Measurements from ENCODE around the gene PNCK.
"Not testable (repeated sequence)": the region's sequence is repeated elsewhere in the genome, so short reads cannot be mapped to it uniquely, and the experiment has no call there.

The PNCK gene

GRCh38 chrX:153689654-153690465 is 16.2 kb upstream of the PNCK start:
- H3K9me3 ChIP-seq (ENCODE audit: control insufficient read depth, low read depth, low read length) = no peaks in the 10 kb centered on the region
- H3K4me1 ChIP-seq (ENCODE audit: control insufficient read depth, low read depth, low read length) = no peaks in the 10 kb centered on the region
- no peaks in the 10 kb centered on the region for H3K27me3 ChIP-seq (ENCODE audit: control insufficient read depth, insufficient read depth, low read length)
- no peaks in the 10 kb centered on the region for H3K36me3 ChIP-seq (ENCODE audit: control insufficient read depth, low read depth, low read length)
- H3K27ac ChIP-seq (ENCODE audit: low read length) = no peak overlapping the region
- H3K9ac ChIP-seq (ENCODE audit: low read length) = no peak overlapping the region
- H3K4me3 ChIP-seq (ENCODE audit: low read length) = peak overlapping the region; percentile 37

GRCh38 chrX:153688911-153689590 is 15.4 kb upstream of the PNCK start:
- no peaks in the 10 kb centered on the region for H3K4me1 ChIP-seq (ENCODE audit: control insufficient read depth, low read depth, low read length)
- H3K36me3 ChIP-seq (ENCODE audit: control insufficient read depth, low read depth, low read length) = no peaks in the 10 kb centered on the region
- H3K27ac ChIP-seq (ENCODE audit: low read length) = no peak overlapping the region
- H3K9ac ChIP-seq (ENCODE audit: low read length) = no peak overlapping the region
- H3K4me3 ChIP-seq (ENCODE audit: low read length) = peak overlapping the region; percentile 37
- H3K9me3 ChIP-seq (ENCODE audit: control insufficient read depth, low read depth, low read length) = no peaks in the 10 kb centered on the region
- H3K27me3 ChIP-seq (ENCODE audit: control insufficient read depth, insufficient read depth, low read length) = no peaks in the 10 kb centered on the region

DNA sequence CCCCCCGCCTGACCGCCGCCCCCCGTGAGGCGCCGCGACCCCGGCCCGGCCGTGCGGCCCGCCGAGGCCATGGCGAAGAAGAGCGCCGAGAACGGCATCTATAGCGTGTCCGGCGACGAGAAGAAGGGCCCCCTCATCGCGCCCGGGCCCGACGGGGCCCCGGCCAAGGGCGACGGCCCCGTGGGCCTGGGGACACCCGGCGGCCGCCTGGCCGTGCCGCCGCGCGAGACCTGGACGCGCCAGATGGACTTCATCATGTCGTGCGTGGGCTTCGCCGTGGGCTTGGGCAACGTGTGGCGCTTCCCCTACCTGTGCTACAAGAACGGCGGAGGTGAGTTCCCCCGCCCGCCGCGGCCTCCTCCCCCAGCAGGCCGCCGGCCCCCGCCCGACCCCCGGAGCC is 14.9 kb upstream of the PNCK start:
- no peaks in the 10 kb centered on the region for H3K36me3 ChIP-seq (ENCODE audit: control insufficient read depth, low read depth, low read length)
- no peak overlapping the region for H3K27ac ChIP-seq (ENCODE audit: low read length)
- no peaks in the 10 kb centered on the region for H3K4me1 ChIP-seq (ENCODE audit: control insufficient read depth, low read depth, low read length)
- H3K9ac ChIP-seq (ENCODE audit: low read length) = no peak overlapping the region
- no peaks in the 10 kb centered on the region for H3K27me3 ChIP-seq (ENCODE audit: control insufficient read depth, insufficient read depth, low read length)
- no peaks in the 10 kb centered on the region for H3K9me3 ChIP-seq (ENCODE audit: control insufficient read depth, low read depth, low read length)
- no peak overlapping the region for H3K4me3 ChIP-seq (ENCODE audit: low read length)

DNA sequence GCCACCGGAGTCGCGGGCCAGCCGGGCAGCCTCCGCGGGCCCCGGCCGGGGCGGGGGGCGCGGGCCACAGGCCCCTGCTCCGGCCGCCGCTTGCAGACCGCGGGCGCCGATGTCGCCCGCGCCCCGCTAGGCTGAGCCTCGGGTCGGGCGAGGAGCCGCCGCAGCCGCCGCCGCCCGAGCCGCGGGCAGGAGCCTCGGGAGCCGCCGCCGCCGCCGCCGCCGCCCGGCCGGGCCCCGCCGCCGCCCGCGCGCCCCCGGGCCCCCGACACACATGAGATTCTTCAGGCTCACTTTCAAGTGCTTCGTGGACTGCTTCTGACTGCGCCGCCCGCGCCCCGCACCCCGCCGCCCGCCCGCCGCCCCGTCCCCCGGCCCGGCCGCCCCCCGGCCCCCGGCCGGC is 14.5 kb upstream of the PNCK start:
- no peaks in the 10 kb centered on the region for H3K27me3 ChIP-seq (ENCODE audit: control insufficient read depth, insufficient read depth, low read length)
- H3K27ac ChIP-seq (ENCODE audit: low read length) = no peak overlapping the region
- no peak overlapping the region for H3K9ac ChIP-seq (ENCODE audit: low read length)
- H3K36me3 ChIP-seq (ENCODE audit: control insufficient read depth, low read depth, low read length) = no peaks in the 10 kb centered on the region
- no peaks in the 10 kb centered on the region for H3K9me3 ChIP-seq (ENCODE audit: control insufficient read depth, low read depth, low read length)
- no peaks in the 10 kb centered on the region for H3K4me1 ChIP-seq (ENCODE audit: control insufficient read depth, low read depth, low read length)
- no peak overlapping the region for H3K4me3 ChIP-seq (ENCODE audit: low read length)

- H3K27me3 ChIP-seq (ENCODE audit: control insufficient read depth, insufficient read depth, low read length) = no peaks in the 10 kb centered on the region
- H3K27ac ChIP-seq (ENCODE audit: low read length) = no peak within 1 kb of the TSS
- no peak within 1 kb of the TSS for H3K4me3 ChIP-seq (ENCODE audit: low read length)
- no peaks in the 10 kb centered on the region for H3K36me3 ChIP-seq (ENCODE audit: control insufficient read depth, low read depth, low read length)
- no peaks in the 10 kb centered on the region for H3K9me3 ChIP-seq (ENCODE audit: control insufficient read depth, low read depth, low read length)
- no peak within 1 kb of the TSS for H3K9ac ChIP-seq (ENCODE audit: low read length)
- no peaks in the 10 kb centered on the region for H3K4me1 ChIP-seq (ENCODE audit: control insufficient read depth, low read depth, low read length)
Observed at GRCh38 chrX:153687121-153688039, 13.8 kb upstream of the PNCK start, which contains the start of gene SLC6A8. TSS of gene SLC6A8 (plus strand) at chrX:153687926. CDS start at chrX:153688575, 649 bp downstream.

DNA sequence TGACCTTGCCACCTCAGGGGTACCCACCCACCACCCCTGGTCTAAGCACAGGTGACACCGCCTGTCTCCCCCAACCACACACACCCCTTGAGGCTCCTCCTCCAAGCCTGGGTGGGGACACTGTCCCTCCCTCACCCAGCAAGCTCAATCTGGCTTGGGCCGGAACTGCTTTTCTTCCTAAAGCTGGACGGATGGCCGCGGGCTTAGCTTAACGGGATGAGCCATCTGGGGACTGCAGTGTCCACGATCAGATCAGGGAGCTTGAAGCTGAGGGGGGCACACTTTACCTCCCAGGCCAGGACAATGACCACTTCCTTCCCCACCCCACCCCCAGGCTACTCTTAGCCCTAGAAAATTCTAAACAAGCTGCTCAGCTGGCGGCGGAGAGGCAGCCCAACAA is 13.1 kb upstream of the PNCK start:
- Histone ChIP-seq H3K9me3 (ENCODE audit: control insufficient read depth, low read depth, low read length) (no peaks in the 10 kb centered on the region), H3K27me3 (ENCODE audit: control insufficient read depth, insufficient read depth, low read length) (no peaks in the 10 kb centered on the region), H3K4me1 (ENCODE audit: control insufficient read depth, low read depth, low read length) (no peaks in the 10 kb centered on the region), H3K9ac (ENCODE audit: low read length) (no peak overlapping the region), H3K36me3 (ENCODE audit: control insufficient read depth, low read depth, low read length) (no peaks in the 10 kb centered on the region), H3K4me3 (ENCODE audit: low read length) (no peak overlapping the region), H3K27ac (ENCODE audit: low read length) (no peak overlapping the region)

DNA sequence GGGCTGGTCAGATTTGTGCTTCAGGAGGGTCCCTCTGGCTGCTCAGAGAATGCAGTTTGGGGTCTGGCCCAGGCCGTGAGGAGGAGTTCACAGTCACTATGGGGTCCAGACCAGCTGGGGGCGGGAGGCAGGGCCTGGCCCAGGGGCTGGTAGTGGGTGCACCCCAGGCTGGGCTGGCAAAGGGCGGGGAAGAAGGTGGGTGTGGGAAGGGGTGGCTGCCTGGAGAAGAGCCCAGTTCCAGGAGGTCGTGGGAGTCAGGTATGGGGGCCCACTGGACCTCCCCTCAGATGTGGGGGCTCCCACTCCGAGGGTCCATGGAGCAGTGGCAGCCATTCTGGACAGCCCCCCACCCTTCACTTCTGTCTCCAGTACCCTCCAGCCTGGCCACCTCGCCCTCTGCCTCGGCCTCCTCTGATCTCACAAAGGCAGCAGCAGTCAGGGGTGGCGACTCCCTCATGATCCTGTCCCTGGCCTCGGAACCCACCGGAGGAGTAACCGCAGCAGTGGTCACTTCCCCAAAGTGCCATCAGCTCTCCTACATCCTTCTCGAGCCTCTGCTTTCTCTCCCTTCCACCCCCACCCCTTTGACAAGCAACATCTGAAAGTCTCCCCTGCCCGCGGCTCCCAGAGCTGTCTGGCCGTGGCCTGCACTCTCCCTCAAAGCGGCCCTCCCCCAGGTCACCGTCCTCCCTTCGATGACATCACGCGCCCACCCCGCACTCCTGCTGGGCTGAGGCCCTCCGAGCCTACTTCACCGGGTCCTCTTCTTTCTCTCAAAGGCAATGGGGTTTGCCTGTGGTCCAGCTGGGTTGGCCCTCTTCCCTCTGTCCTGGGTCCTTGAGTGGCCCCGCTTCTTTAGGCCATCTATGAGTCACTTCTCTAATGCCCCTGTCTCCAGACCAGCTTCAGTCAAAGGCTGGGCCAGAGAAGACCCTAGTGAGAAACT is 12.4 kb upstream of the PNCK start:
- Histone ChIP-seq H3K9ac (ENCODE audit: low read length) (no peak overlapping the region), H3K27ac (ENCODE audit: low read length) (no peak overlapping the region), H3K4me1 (ENCODE audit: control insufficient read depth, low read depth, low read length) (no peaks in the 10 kb centered on the region), H3K27me3 (ENCODE audit: control insufficient read depth, insufficient read depth, low read length) (no peaks in the 10 kb centered on the region), H3K36me3 (ENCODE audit: control insufficient read depth, low read depth, low read length) (no peaks in the 10 kb centered on the region), H3K9me3 (ENCODE audit: control insufficient read depth, low read depth, low read length) (no peaks in the 10 kb centered on the region), H3K4me3 (ENCODE audit: low read length) (no peak overlapping the region)

GRCh38 chrX:153685156-153685536 is 11.5 kb upstream of the PNCK start:
- Histone ChIP-seq H3K9me3 (ENCODE audit: control insufficient read depth, low read depth, low read length) (peaks cover 2% of the 10 kb centered on the region), H3K27ac (ENCODE audit: low read length) (no peak overlapping the region), H3K4me1 (ENCODE audit: control insufficient read depth, low read depth, low read length) (no peaks in the 10 kb centered on the region), H3K4me3 (ENCODE audit: low read length) (no peak overlapping the region), H3K9ac (ENCODE audit: low read length) (peak overlapping the region; percentile 17), H3K36me3 (ENCODE audit: control insufficient read depth, low read depth, low read length) (no peaks in the 10 kb centered on the region), H3K27me3 (ENCODE audit: control insufficient read depth, insufficient read depth, low read length) (no peaks in the 10 kb centered on the region)

DNA sequence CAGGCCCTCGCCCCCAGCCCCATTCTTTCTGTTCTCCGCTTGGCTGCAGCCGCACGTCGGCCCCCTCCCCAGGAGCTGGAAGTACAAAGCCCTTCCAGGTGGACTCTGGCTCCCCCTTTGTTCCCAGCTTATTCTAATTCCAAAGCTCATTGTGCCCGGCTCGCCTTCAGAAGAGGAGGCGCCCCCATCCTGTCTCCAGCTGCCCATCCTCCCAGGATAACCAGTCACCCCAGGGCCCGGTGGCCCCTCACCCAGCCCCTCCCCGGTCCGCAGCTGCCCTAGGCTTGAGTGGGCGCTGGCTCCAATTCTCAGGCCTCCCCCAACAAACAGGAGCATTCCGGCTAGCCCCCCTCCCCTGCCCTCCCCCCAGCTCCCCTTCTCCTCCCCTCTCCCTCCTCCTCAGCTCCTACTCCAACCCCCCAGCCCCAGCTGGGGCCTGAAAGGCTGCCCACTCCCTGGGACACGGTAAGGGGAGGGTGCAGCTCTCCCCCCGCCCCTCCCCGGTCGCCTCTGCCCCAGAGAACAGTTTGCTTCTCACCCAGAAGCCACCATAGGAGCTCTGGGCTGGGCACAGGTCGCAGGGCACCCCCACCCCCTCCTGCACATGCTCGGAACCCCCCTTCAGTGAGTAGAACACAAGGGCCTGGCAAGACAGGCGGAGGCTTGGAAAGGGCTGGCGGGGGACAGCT is 11.0 kb upstream of the PNCK start:
- no peak overlapping the region for H3K4me3 ChIP-seq (ENCODE audit: low read length)

DNA sequence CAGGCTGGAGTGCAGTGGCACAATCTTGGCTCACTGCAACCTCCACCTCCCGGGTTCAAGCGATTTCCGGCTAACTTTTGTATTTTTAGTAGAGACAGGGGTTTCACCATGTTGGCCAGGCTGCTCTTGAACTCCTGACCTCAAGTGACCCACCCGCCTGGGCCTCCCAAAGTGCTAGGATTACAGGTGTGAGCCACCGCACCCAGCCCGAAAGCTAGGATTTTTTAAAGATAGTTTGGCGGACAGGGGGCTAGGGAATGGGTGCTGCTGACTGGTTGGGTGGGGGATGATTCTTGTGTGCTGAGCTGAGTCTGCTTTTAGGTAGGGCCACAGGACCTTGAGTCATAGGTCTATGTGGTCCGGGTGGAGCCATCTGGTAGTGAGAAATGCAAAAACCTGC is 9.9 kb upstream of the PNCK start:
- not testable (repeated sequence) for H3K36me3 ChIP-seq (ENCODE audit: control insufficient read depth, low read depth, low read length); H3K27ac ChIP-seq (ENCODE audit: low read length); H3K4me3 ChIP-seq (ENCODE audit: low read length); H3K9ac ChIP-seq (ENCODE audit: low read length); H3K4me1 ChIP-seq (ENCODE audit: control insufficient read depth, low read depth, low read length); H3K9me3 ChIP-seq (ENCODE audit: control insufficient read depth, low read depth, low read length); H3K27me3 ChIP-seq (ENCODE audit: control insufficient read depth, insufficient read depth, low read length)

More for the DNA sequence above, 11.0 kb upstream of the PNCK start:
- Histone ChIP-seq H3K9me3 (ENCODE audit: control insufficient read depth, low read depth, low read length) (peaks cover 3% of the 10 kb centered on the region), H3K4me1 (ENCODE audit: control insufficient read depth, low read depth, low read length) (no peaks in the 10 kb centered on the region), H3K36me3 (ENCODE audit: control insufficient read depth, low read depth, low read length) (no peaks in the 10 kb centered on the region), H3K9ac (ENCODE audit: low read length) (peak overlapping the region; percentile 17), H3K27ac (ENCODE audit: low read length) (no peak overlapping the region), H3K27me3 (ENCODE audit: control insufficient read depth, insufficient read depth, low read length) (no peaks in the 10 kb centered on the region)

All from iPS-18a (cell line).